Endothelial cell (in vitro differentiated cells): ENCODE measurements around the gene PLA2R1. TPM values are rescaled to one million over a fixed set of nuclear protein-coding genes. Genes with fewer than 3 reads are reported as not detected.

Source experiments
- DNase-seq: peaks from one replicate; pipeline ENCODE4 v3.0.0; 2021; ENCODE audit warnings: low spot score
- H3K27ac Mint-ChIP-seq: one replicate; pipeline ENCODE4 v1.8.0; 2021; ENCODE audit warnings: mixed read lengths, inconsistent platforms; ENCODE audit not compliant: unreplicated experiment
- H3K27me3 Mint-ChIP-seq: one replicate; pipeline ENCODE4 v1.8.0; 2021; ENCODE audit warnings: mild to moderate bottlenecking, moderate library complexity, mixed read lengths, inconsistent platforms; ENCODE audit not compliant: unreplicated experiment
- H3K36me3 Mint-ChIP-seq: one replicate; pipeline ENCODE4 v1.8.0; 2021; ENCODE audit warnings: mild to moderate bottlenecking, low read depth, mixed read lengths, inconsistent platforms; ENCODE audit not compliant: unreplicated experiment
- H3K4me1 Mint-ChIP-seq: one replicate; pipeline ENCODE4 v1.8.0; 2021; ENCODE audit warnings: mild to moderate bottlenecking, mixed read lengths, inconsistent platforms; ENCODE audit not compliant: unreplicated experiment
- H3K4me3 Mint-ChIP-seq: one replicate; pipeline ENCODE4 v1.8.0; 2021; ENCODE audit warnings: mild to moderate bottlenecking, mixed read lengths, inconsistent platforms; ENCODE audit not compliant: unreplicated experiment
- H3K9me3 Mint-ChIP-seq: one replicate; pipeline ENCODE4 v1.8.0; 2021; ENCODE audit warnings: mixed read lengths, inconsistent platforms; ENCODE audit not compliant: unreplicated experiment
- total RNA-seq: library from RNA; stranded (reverse); fragmentation: NEBNext Ultra II Directional; extraction: Animal tissue kit (Norgen Biotek cat#: 25700); gene quantifications from one replicate; pipeline ENCODE4 v1.2.1, GENCODE V29; 2021; ENCODE audit not compliant: unreplicated experiment
- TF ChIP-seq, protein P1 (sequence below): fragments of 200-600 bp; sonication (generic); IDR thresholded peaks from one replicate; pipeline ENCODE4 v1.5.0; 2021; ENCODE audit warnings: antibody characterized with exemption; ENCODE audit not compliant: unreplicated experiment

PLA2R1 gene
- total RNA-seq, 1 donor from 2014 or later, result 1.1 TPM

DNA sequence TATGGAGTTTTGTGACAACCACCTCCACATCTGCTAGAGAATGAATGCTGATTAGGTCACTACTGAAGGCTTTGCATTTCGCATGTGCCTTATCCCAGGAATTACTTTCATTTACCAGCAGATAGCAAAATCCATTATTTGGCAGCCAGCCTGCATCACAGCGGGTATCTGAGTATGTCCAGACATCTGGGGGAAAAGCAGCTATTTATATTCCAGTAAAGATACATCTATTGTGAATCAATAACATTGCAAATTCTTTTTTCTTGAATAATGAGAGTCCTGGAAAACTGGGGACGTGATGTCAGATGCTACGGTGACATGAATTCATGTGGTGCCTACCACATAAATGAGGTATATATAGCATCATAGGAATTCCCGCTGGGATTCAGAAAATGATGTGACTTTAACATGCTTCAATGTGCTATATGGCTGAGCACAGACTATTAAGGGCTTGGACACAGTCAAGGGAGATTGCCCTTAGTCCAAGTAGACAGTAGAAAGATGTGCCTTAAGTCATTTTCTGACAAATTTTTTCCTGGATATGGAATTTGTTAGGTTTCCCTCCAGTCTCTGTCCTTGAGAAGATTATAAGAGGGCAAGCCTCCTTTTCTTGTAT, 180.2 kb downstream of the PLA2R1 start:
- no peaks in the 10 kb centered on the region for H3K4me1 Mint-ChIP-seq
- H3K9me3 Mint-ChIP-seq, result no peaks in the 10 kb centered on the region
- no peak overlapping the region for H3K27ac Mint-ChIP-seq
- TF ChIP-seq, protein P1, sequence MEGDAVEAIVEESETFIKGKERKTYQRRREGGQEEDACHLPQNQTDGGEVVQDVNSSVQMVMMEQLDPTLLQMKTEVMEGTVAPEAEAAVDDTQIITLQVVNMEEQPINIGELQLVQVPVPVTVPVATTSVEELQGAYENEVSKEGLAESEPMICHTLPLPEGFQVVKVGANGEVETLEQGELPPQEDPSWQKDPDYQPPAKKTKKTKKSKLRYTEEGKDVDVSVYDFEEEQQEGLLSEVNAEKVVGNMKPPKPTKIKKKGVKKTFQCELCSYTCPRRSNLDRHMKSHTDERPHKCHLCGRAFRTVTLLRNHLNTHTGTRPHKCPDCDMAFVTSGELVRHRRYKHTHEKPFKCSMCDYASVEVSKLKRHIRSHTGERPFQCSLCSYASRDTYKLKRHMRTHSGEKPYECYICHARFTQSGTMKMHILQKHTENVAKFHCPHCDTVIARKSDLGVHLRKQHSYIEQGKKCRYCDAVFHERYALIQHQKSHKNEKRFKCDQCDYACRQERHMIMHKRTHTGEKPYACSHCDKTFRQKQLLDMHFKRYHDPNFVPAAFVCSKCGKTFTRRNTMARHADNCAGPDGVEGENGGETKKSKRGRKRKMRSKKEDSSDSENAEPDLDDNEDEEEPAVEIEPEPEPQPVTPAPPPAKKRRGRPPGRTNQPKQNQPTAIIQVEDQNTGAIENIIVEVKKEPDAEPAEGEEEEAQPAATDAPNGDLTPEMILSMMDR, result no peak
- H3K36me3 Mint-ChIP-seq, result no peaks in the 10 kb centered on the region
- H3K4me3 Mint-ChIP-seq, result no peak overlapping the region
- DNase-seq, result no peak
- H3K27me3 Mint-ChIP-seq, result no peaks in the 10 kb centered on the region

Other genes starting within 250 kb of the PLA2R1 start
- 0.21 TPM for gene LY75, start 157.9 kb downstream of the PLA2R1 start, total RNA-seq
- gene ITGB6, start 137.7 kb upstream of the PLA2R1 start, total RNA-seq, result not detected